ENCODE data around the gene DDX43. TPM values are rescaled to one million over a fixed set of nuclear protein-coding genes. Genes with fewer than 3 reads are reported as not detected.

The DDX43 gene
- total RNA-seq (not detected in 2 replicates), polyA plus RNA-seq (0.07 TPM in 1 of 2 replicates, not detected in the other)

DNA sequence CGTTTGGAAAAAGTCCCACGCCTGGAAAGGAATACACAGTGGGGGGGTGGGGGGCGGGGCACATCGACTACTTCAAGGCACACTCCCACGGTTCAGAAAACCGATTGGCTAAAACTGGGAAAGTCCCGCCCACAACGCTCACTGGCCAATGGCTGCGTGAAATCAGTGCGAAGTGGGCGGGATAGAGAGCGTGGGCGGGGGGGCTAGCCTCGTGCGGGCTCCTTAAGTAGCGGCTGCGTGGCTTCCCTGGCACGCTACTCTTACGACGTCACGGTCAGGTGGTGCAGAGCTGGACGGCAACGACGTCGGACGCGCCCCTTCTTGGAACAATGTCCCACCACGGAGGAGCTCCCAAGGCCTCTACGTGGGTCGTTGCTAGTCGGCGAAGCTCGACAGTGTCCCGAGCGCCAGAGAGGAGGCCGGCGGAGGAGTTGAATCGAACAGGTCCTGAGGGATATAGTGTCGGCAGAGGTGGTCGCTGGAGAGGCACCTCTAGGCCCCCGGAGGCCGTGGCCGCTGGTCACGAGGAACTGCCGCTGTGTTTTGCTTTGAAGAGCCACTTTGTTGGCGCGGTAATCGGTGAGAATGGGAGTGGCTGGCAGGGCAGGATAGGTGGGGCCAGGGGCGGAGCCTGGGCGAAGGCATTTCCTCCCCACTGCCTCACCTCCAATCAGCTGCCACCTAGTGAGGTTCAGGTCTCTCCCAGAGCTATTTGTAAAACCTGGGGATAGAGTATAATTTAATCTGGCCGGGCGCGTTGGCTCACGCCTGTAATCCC is at the start of gene DDX43:
TSS of gene DDX43 (plus strand) at position 252 of the 778 bp plus-strand sequence. CDS start at position 330, 78 bp downstream.
- H3K27ac ChIP-seq = no peak within 1 kb of the TSS
- TF ChIP-seq, protein P1, sequence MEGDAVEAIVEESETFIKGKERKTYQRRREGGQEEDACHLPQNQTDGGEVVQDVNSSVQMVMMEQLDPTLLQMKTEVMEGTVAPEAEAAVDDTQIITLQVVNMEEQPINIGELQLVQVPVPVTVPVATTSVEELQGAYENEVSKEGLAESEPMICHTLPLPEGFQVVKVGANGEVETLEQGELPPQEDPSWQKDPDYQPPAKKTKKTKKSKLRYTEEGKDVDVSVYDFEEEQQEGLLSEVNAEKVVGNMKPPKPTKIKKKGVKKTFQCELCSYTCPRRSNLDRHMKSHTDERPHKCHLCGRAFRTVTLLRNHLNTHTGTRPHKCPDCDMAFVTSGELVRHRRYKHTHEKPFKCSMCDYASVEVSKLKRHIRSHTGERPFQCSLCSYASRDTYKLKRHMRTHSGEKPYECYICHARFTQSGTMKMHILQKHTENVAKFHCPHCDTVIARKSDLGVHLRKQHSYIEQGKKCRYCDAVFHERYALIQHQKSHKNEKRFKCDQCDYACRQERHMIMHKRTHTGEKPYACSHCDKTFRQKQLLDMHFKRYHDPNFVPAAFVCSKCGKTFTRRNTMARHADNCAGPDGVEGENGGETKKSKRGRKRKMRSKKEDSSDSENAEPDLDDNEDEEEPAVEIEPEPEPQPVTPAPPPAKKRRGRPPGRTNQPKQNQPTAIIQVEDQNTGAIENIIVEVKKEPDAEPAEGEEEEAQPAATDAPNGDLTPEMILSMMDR (IDR thresholded peaks at IDR 0.05; ENCODE audit: poor library complexity) = no peak
- TF ChIP-seq EZH2 (IDR thresholded peaks at IDR 0.05; ENCODE audit: borderline replicate concordance) = no peak
- TF ChIP-seq EZH2phosphoT487 (IDR thresholded peaks at IDR 0.05; ENCODE audit: low read depth, severe bottlenecking, unreplicated experiment) = no peak
- no peaks in the 10 kb centered on the region for H3K9me2 ChIP-seq (replicated peaks; ENCODE audit: insufficient read depth)
- no peaks in the 10 kb centered on the region for H3K79me2 ChIP-seq
- H3K27me3 ChIP-seq = no peaks in the 10 kb centered on the region
- no peaks in the 10 kb centered on the region for H3K4me1 ChIP-seq (ENCODE audit: insufficient read depth)
- H3K4me3 ChIP-seq = no peak within 1 kb of the TSS
- H2AFZ ChIP-seq = no peak within 1 kb of the TSS
- DNase-seq (ENCODE audit: low spot score) = no peak
- no peaks in the 10 kb centered on the region for H4K20me1 ChIP-seq (ENCODE audit: insufficient read depth, poor library complexity, severe bottlenecking)
- H3K4me2 ChIP-seq = no peak within 1 kb of the TSS
- no peaks in the 10 kb centered on the region for H3K36me3 ChIP-seq (replicated peaks; ENCODE audit: insufficient read depth, low read depth)
- H3K9me3 ChIP-seq (ENCODE audit: low read depth) = no peaks in the 10 kb centered on the region
- WGBS (ENCODE audit: low lambda C conversion rate, missing lambda C conversion rate) = 98% methylated on average over 47 of the region's 54 CpGs

DNA sequence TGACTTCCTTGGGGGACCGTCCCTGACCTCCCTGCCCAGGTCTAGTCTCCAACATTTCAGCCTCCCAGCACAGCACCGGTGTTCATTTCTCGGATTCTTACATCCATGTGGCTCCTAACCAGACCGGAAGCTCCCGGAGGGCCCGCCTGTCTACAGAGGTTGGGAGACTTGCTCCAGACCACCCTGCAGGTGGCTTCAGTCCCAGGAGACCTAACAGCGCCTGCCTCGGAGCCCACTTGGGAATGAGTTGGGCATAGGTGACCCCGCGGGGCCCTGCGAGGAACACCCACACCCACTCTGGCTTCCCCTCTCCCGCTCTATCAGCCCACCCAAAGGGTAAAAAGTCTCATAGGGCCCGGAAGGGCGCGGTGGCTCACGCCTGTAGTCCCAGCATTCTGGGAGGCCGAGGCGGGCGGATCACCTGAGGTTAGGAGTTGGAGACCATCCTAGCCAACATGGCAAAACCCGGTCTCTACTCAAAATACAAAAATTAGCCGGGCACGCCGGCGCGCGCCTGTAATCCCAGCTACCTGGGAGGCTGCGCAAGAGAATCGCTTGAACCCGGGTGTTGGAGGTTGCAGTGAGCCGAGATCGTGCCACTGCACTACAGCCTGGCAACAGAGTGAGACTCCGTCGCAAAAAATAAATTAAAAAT is 46.0 kb upstream of the DDX43 start:
- no peaks in the 10 kb centered on the region for H3K9me3 ChIP-seq (ENCODE audit: low read depth)
- H3K4me2 ChIP-seq = no peak overlapping the region
- peaks cover 20% of the 10 kb centered on the region for H3K27me3 ChIP-seq
- no peaks in the 10 kb centered on the region for H3K36me3 ChIP-seq (replicated peaks; ENCODE audit: insufficient read depth, low read depth)
- 74% methylated on average over 33 of the region's 33 CpGs for WGBS (ENCODE audit: low lambda C conversion rate, missing lambda C conversion rate)
- H4K20me1 ChIP-seq (ENCODE audit: insufficient read depth, poor library complexity, severe bottlenecking) = no peaks in the 10 kb centered on the region
- no peak overlapping the region for H2AFZ ChIP-seq
- H3K4me3 ChIP-seq = no peak overlapping the region
- no peaks in the 10 kb centered on the region for H3K9me2 ChIP-seq (replicated peaks; ENCODE audit: insufficient read depth)
- no peak for DNase-seq (ENCODE audit: low spot score)
- H3K79me2 ChIP-seq = no peaks in the 10 kb centered on the region
- no peaks in the 10 kb centered on the region for H3K4me1 ChIP-seq (ENCODE audit: insufficient read depth)
- TF ChIP-seq, protein P1 (IDR thresholded peaks at IDR 0.05; ENCODE audit: poor library complexity) = no peak
- TF ChIP-seq EZH2 (IDR thresholded peaks at IDR 0.05; ENCODE audit: borderline replicate concordance) (no peak), EZH2phosphoT487 (IDR thresholded peaks at IDR 0.05; ENCODE audit: low read depth, severe bottlenecking, unreplicated experiment) (no peak)
- H3K27ac ChIP-seq = no peak overlapping the region

DNA sequence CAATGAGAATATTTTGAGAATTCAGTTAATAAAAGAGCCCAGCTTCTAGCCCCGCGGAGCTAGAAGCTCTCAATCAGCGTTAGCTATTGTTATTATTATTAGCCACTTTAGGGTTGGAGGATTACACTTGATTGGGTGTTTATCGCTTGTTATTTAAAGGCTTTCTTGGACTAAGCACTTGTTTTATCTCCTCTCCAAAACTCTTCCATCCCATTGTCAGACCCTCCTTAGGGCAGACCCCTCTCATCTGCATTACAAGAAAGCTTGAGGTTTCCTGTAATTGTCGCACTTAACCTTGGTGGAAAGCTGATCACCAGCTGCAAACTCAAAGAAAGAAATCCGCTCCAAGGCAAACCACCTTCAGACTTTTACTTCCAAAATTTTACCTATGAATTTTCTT is 45.3 kb upstream of the DDX43 start:
- no peaks in the 10 kb centered on the region for H4K20me1 ChIP-seq (ENCODE audit: insufficient read depth, poor library complexity, severe bottlenecking)
- no peaks in the 10 kb centered on the region for H3K36me3 ChIP-seq (replicated peaks; ENCODE audit: insufficient read depth, low read depth)
- WGBS (ENCODE audit: low lambda C conversion rate, missing lambda C conversion rate) = 23% methylated on average over 6 of the region's 6 CpGs
- DNase-seq (ENCODE audit: low spot score) = no peak
- no peak overlapping the region for H3K4me2 ChIP-seq
- H2AFZ ChIP-seq = no peak overlapping the region
- peaks cover 20% of the 10 kb centered on the region for H3K27me3 ChIP-seq
- H3K4me1 ChIP-seq (ENCODE audit: insufficient read depth) = no peaks in the 10 kb centered on the region
- no peaks in the 10 kb centered on the region for H3K79me2 ChIP-seq
- no peak overlapping the region for H3K4me3 ChIP-seq
- H3K9me3 ChIP-seq (ENCODE audit: low read depth) = no peaks in the 10 kb centered on the region
- no peaks in the 10 kb centered on the region for H3K9me2 ChIP-seq (replicated peaks; ENCODE audit: insufficient read depth)
- no peak overlapping the region for H3K27ac ChIP-seq
- TF ChIP-seq EZH2 (IDR thresholded peaks at IDR 0.05; ENCODE audit: borderline replicate concordance) (no peak), EZH2phosphoT487 (IDR thresholded peaks at IDR 0.05; ENCODE audit: low read depth, severe bottlenecking, unreplicated experiment) (no peak)
- TF ChIP-seq, protein P1 (IDR thresholded peaks at IDR 0.05; ENCODE audit: poor library complexity) = no peak

Data from hepatocyte (in vitro differentiated cells).